HG02970 (cell line): ENCODE measurements around the gene SLC22A31.
"Not testable (repeated sequence)": the region's sequence is repeated elsewhere in the genome, so short reads cannot be mapped to it uniquely, and the experiment has no call there.

Experiments
- ATAC-seq: cut with Tn5 transposase; IDR thresholded peaks from one replicate; pipeline ENCODE4 v1.9.1; 2021; ENCODE audit warnings: mild to moderate bottlenecking, moderate library complexity, moderate number of reproducible peaks; ENCODE audit not compliant: unreplicated experiment, low FRiP score

Gene SLC22A31

GRCh38 chr16:89194340-89195311 is 5.7 kb downstream of the SLC22A31 start:
- no peak for ATAC-seq

GRCh38 chr16:89193576-89194293 is 6.6 kb downstream of the SLC22A31 start:
- no peak for ATAC-seq

GRCh38 chr16:89192956-89193575 is 7.3 kb downstream of the SLC22A31 start:
- ATAC-seq = no peak

DNA sequence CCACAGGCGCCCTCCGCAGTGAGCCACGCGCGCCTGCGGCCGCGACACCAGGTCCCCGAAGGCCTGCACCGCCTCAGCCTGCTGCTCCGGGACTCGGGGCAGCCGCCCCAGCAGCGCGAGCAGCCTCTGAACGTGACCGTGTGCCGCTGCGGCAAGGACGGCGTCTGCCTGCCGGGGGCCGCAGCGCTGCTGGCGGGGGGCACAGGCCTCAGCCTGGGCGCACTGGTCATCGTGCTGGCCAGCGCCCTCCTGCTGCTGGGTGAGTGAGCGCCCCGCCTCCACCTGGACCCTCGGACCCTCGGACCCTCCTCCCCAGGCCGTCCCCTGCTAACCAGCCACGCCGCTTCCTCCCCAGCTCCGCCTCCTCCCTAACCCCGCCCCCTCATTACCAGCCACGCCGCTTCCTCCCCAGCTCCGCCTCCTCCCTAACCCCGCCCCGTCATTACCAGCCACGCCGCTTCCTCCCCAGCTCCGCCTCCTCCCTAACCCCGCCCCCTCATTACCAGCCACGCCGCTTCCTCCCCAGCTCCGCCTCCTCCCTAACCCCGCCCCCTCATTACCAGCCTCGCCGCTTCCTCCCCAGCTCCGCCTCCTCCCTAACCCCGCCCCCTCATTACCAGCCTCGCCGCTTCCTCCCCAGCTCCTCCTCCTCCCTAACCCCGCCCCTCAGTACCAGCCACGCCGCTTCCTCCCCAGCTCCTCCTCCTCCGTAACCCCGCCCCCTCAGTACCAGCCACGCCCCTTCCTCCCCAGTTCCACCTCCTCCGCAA is 8.0 kb downstream of the SLC22A31 start:
- ATAC-seq = not testable (repeated sequence)

GRCh38 chr16:89191901-89192185 is 8.5 kb downstream of the SLC22A31 start:
- ATAC-seq = no peak

GRCh38 chr16:89191033-89191900 is 9.1 kb downstream of the SLC22A31 start:
- no peak for ATAC-seq

GRCh38 chr16:89190150-89190958 is 10.0 kb downstream of the SLC22A31 start:
- ATAC-seq = no peak

- no peak for ATAC-seq
Observed at GRCh38 chr16:89189358-89190025, 10.8 kb downstream of the SLC22A31 start.

DNA sequence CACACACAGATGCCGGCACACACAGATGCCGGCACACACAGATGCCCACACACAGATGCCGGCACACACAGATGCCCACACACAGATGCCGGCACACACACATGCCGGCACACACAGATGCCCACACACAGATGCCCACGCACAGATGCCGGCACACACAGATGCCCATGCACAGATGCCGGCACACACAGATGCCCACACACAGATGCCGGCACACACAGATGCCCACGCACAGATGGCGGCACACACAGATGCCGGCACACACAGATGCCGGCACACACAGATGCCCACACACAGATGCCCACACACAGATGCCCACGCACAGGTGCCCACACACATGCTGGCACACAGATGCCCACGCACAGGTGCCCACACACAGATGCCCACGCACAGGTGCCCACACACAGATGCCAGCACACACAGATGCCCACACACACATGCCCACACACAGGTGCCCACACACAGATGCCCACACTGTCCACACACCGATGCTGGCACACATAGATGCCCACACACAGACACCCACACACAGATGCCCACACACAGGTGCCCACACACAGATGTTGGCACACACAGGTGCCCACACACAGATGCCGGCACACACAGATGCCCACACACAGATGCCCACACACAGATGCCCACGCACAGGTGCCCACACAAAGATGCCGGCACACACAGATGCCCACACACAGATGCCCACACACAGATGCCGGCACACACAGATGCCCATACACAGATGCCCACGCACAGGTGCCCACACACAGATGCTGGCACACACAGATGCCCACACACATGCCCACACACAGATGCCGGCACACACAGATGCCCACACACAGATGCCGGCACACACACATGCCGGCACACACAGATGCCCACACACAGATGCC is 11.6 kb downstream of the SLC22A31 start:
- not testable (repeated sequence) for ATAC-seq

GRCh38 chr16:89187770-89188392 is 12.5 kb downstream of the SLC22A31 start:
- ATAC-seq = no peak

GRCh38 chr16:89187032-89187769 is 13.1 kb downstream of the SLC22A31 start:
- ATAC-seq = no peak

- ATAC-seq = not testable (repeated sequence)
Observed at GRCh38 chr16:89186593-89187031, 13.7 kb downstream of the SLC22A31 start.

DNA sequence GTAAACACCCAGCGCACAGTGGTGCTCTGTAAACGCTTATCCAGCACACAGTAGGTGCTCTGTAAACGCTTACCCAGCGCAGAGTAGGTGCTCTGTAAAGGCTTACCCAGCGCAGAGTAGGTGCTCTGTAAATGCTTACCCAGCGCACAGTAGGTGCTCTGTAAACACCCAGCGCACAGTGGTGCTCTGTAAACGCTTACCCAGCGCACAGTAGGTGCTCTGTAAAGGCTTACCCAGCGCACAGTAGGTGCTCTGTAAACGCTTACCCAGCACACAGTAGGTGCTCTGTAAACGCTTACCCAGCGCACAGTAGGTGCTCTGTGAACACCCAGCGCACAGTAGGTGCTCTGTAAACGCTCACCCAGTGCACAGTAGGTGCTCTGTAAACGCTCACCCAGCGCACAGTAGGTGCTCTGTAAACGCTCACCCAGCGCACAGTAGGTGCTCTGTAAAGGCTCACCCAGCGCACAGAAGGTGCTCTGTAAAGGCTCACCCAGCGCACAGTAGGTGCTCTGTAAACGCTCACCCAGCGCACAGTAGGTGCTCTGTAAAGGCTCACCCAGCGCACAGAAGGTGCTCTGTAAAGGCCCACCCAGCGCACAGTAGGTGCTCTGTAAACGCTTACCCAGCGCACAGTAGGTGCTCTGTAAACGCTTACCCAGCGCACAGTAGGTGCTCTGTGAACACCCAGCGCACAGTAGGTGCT is 14.3 kb downstream of the SLC22A31 start:
- not testable (repeated sequence) for ATAC-seq

- ATAC-seq = no peak
Observed at GRCh38 chr16:89184933-89185794, 15.2 kb downstream of the SLC22A31 start.

GRCh38 chr16:89184677-89184932 is 15.7 kb downstream of the SLC22A31 start:
- no peak for ATAC-seq
